ENCODE measurements around the gene UNK. TPM values are rescaled to one million over a fixed set of nuclear protein-coding genes. Genes with fewer than 3 reads are reported as not detected.

The UNK gene
- total and polyA plus RNA-seq, 2 of the 13 experiments (the other 11 are each of a cell fraction or from before 2014, with no cell fraction given) = 31.6 to 33.0 TPM

GRCh38 chr17:75844530-75845057, 60.0 kb downstream of the UNK start:
- H3K27ac ChIP-seq (ENCODE audit: extremely low read length, insufficient read depth, low read length) = peak overlapping the region; percentile 79
- no TSS peak for BruUV-seq (replicated peaks)
- H2AFZ ChIP-seq (ENCODE audit: low read length) = no peak overlapping the region
- no peaks in the 10 kb centered on the region for H3K27me3 ChIP-seq (ENCODE audit: control insufficient read depth in 1 of 2, insufficient read depth in 2 of 2, low read length in 2 of 2)
- in situ Hi-C loops (cut with HindIII; ENCODE audit: extremely low pct_ligation_motif_present, low pct_unique_long_range_greater_than_20kb) (no loop called here), intact Hi-C loops (cut with micrococcal nuclease; ENCODE audit: unreplicated experiment) (loop anchor here (2.0 kb wide), 1 partner anchor 66 kb away; a partner anchor contains a TSS)
- H3K9ac ChIP-seq (ENCODE audit: insufficient read depth, low read depth, low read length) = peak overlapping the region; percentile 77
- H3K4me1 ChIP-seq (ENCODE audit: insufficient read depth, low read length) = peaks cover 67% of the 10 kb centered on the region
- WGBS (ENCODE audit: low lambda C conversion rate) = 0% methylated on average over 3 of the region's 14 CpGs
- peak; percentile 64 for DNase-seq (ENCODE audit: low spot score)
- ChIA-PET POLR2A (interaction anchor here (1.0 to 7.7 kb wide), 18 partner anchors 11 to 156 kb away, joined by 3 to 229 read pairs (median 13); partner anchors contain the start of genes CDK3, MRPL38, TRIM47 and TRIM65), CTCF (ENCODE audit: low intra/inter-chr PET ratio, low total read pairs) (interaction anchor here (3.0 kb wide), 1 partner anchor 16 kb away, joined by 7 read pairs; no protein-coding TSS in a partner anchor)
- no peaks in the 10 kb centered on the region for H3K9me3 ChIP-seq (ENCODE audit: low read length)
- H3K36me3 ChIP-seq (replicated peaks in 1 of 2; ENCODE audit: control insufficient read depth in 1 of 2, insufficient read depth in 2 of 2, low read length in 2 of 2) = peaks cover 6 to 18% of the 10 kb centered on the region in 2 experiments
- H3K4me3 ChIP-seq (replicated peaks in 1 of 3; ENCODE audit: insufficient read depth in 1 of 3, low read depth in 2 of 3, low read length in 3 of 3) = peak overlapping the region; percentile 66 to 84 (median 66)
- H3K4me2 ChIP-seq (ENCODE audit: low read depth, low read length) = peak overlapping the region; percentile 96
- no peaks in the 10 kb centered on the region for H3K79me2 ChIP-seq (ENCODE audit: insufficient read depth, low read length)
- ATAC-seq = peak; percentile 25
- FAIRE-seq = no peak
- 0 out of 2 replicates have a peak, but pooled peaks cover 2% of the 10 kb centered on the region for H4K20me1 ChIP-seq (ENCODE audit: insufficient read depth, low read length)
- TF ChIP-seq ZFY (CRISPR knock-in tag; IDR thresholded peaks at IDR 0.05) (no peak), HNF1A (IDR thresholded peaks at IDR 0.05; ENCODE audit: low read depth) (no peak), HNF1A (CRISPR knock-in tag; IDR thresholded peaks at IDR 0.05; ENCODE audit: borderline replicate concordance) (no peak), NCOA1 (CRISPR knock-in tag; IDR thresholded peaks at IDR 0.05) (no peak), ARID2 (CRISPR knock-in tag; IDR thresholded peaks at IDR 0.05; ENCODE audit: borderline replicate concordance) (0 out of 2 replicates have a peak, but pooled peaks have one; percentile 20), ZBTB49 (CRISPR knock-in tag; IDR thresholded peaks at IDR 0.05; ENCODE audit: borderline replicate concordance) (no peak), ISX (CRISPR knock-in tag; conservative IDR thresholded peaks at IDR 0.05) (no peak), ZNF556 (CRISPR knock-in tag; IDR thresholded peaks at IDR 0.05; ENCODE audit: borderline replicate concordance) (no peak), ELF3 (CRISPR knock-in tag; IDR thresholded peaks at IDR 0.05) (peak; percentile 14; the same call in 1 of the 2 replicates), WIZ (CRISPR knock-in tag; IDR thresholded peaks at IDR 0.05) (no peak), ZNF776 (CRISPR knock-in tag; IDR thresholded peaks at IDR 0.05) (no peak), KDM4B (CRISPR knock-in tag; IDR thresholded peaks at IDR 0.05) (0 out of 2 replicates have a peak, but pooled peaks have one; percentile 17), ZNF772 (CRISPR knock-in tag; IDR thresholded peaks at IDR 0.05) (no peak), NFYB (CRISPR knock-in tag; IDR thresholded peaks at IDR 0.05) (no peak), TBL1XR1 (IDR thresholded peaks at IDR 0.05; ENCODE audit: borderline replicate concordance, low read length, partially characterized antibody) (no peak), ONECUT2 (CRISPR knock-in tag; IDR thresholded peaks at IDR 0.05) (no peak), BRCA1 (CRISPR knock-in tag; IDR thresholded peaks at IDR 0.05) (no peak), REL (CRISPR knock-in tag; conservative IDR thresholded peaks at IDR 0.05) (no peak), E2F5 (CRISPR knock-in tag; conservative IDR thresholded peaks at IDR 0.05) (no peak)

Data from HepG2 (cell line).